ENCODE data around the gene GAB4.

Gene GAB4

DNA sequence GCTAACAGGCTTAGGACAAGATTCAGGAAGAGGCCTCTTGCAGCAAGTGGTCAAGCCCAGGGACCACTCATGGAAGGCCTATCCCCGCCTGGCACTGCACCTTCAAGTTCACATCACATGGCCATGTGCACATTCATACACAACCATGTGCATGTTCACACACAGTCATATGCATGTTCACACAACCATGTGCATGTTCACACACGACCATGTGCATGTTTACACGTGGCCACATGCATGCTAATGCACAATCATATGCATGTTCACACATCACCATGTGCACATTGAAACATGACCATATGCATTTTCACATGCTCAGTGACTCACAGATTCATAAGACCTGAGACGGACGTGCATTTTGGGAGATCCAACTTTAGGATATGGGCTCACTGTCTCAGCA, 48.0 kb upstream of the GAB4 start:
- H3K9me3 ChIP-seq (ENCODE audit: control insufficient read depth, insufficient read depth, low read depth, low read length): no peaks in the 10 kb centered on the region
- ChIA-PET CTCF (interaction anchor here (3.3 kb wide), 1 partner anchor 139 kb away, joined by 106 read pairs; no protein-coding TSS in a partner anchor), POLR2A (no interaction called here)
- no peak overlapping the region for H3K27ac ChIP-seq (ENCODE audit: extremely low read depth, low read depth, low read length)
- H3K4me3 ChIP-seq (ENCODE audit: low read depth, low read length): no peak overlapping the region
- H3K36me3 ChIP-seq (ENCODE audit: control insufficient read depth in 2 of 2, insufficient read depth in 1 of 2, low read length in 2 of 2): peaks cover 0 to 14% of the 10 kb centered on the region in 2 experiments; a peak in 2 of 3 replicates
- no peak for TF ChIP-seq ZIC2 (tag by site-specific recombination; IDR thresholded peaks at IDR 0.05)
- no peak for TF ChIP-seq ZBTB1 (tag by site-specific recombination; IDR thresholded peaks at IDR 0.05)
- TF ChIP-seq, protein P1, sequence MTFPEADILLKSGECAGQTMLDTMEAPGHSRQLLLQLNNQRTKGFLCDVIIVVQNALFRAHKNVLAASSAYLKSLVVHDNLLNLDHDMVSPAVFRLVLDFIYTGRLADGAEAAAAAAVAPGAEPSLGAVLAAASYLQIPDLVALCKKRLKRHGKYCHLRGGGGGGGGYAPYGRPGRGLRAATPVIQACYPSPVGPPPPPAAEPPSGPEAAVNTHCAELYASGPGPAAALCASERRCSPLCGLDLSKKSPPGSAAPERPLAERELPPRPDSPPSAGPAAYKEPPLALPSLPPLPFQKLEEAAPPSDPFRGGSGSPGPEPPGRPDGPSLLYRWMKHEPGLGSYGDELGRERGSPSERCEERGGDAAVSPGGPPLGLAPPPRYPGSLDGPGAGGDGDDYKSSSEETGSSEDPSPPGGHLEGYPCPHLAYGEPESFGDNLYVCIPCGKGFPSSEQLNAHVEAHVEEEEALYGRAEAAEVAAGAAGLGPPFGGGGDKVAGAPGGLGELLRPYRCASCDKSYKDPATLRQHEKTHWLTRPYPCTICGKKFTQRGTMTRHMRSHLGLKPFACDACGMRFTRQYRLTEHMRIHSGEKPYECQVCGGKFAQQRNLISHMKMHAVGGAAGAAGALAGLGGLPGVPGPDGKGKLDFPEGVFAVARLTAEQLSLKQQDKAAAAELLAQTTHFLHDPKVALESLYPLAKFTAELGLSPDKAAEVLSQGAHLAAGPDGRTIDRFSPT (tag by site-specific recombination; IDR thresholded peaks at IDR 0.05): no peak
- TF ChIP-seq, protein P2, sequence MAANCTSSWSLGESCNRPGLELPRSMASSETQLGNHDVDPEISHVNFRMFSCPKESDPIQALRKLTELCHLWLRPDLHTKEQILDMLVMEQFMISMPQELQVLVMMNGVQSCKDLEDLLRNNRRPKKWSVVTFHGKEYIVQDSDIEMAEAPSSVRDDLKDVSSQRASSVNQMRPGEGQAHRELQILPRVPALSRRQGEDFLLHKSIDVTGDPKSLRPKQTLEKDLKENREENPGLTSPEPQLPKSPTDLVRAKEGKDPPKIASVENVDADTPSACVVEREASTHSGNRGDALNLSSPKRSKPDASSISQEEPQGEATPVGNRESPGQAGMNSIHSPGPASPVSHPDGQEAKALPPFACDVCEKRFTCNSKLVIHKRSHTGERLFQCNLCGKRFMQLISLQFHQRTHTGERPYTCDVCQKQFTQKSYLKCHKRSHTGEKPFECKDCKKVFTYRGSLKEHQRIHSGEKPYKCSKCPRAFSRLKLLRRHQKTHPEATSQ (tag by site-specific recombination; IDR thresholded peaks at IDR 0.05): no peak
- TF ChIP-seq KLF7 (tag by site-specific recombination; IDR thresholded peaks at IDR 0.05; ENCODE audit: borderline replicate concordance): no peak
- H3K4me1 ChIP-seq (ENCODE audit: control insufficient read depth, insufficient read depth, low read length): no peaks in the 10 kb centered on the region

DNA sequence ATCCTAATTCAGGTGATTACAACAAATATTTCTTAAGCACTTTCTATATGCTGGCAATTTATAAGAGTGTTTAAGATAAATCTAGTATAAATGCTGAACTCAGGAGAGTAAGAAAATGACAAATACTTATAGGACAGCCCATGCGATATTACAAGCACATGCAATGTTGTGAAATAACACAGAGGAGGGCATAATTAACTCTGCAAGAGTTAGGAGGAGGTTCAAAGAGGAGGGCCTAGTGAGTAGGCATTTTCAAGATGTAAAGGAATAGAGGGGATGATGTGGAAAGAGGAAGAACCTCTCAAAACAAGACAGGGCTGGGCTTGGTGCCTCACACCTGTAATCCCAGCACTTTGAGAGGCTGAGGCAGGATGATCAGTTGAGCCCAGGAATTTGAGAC, 39.6 kb upstream of the GAB4 start:
- ChIA-PET CTCF (interaction anchor here (1.5 to 2.7 kb wide), 2 partner anchors 10 to 11 kb away, joined by 5 to 17 read pairs; no protein-coding TSS in a partner anchor), POLR2A (no interaction called here)
- Histone ChIP-seq H3K4me3 (ENCODE audit: low read depth, low read length) (no peak overlapping the region), H3K36me3 (ENCODE audit: control insufficient read depth in 2 of 2, insufficient read depth in 1 of 2, low read length in 2 of 2) (peaks cover 0 to 13% of the 10 kb centered on the region in 2 experiments; a peak in 2 of 3 replicates), H3K4me1 (ENCODE audit: control insufficient read depth, insufficient read depth, low read length) (no peaks in the 10 kb centered on the region), H3K9me3 (ENCODE audit: control insufficient read depth, insufficient read depth, low read depth, low read length) (no peaks in the 10 kb centered on the region), H3K27ac (ENCODE audit: extremely low read depth, low read depth, low read length) (no peak overlapping the region)
- TF ChIP-seq, protein P3, sequence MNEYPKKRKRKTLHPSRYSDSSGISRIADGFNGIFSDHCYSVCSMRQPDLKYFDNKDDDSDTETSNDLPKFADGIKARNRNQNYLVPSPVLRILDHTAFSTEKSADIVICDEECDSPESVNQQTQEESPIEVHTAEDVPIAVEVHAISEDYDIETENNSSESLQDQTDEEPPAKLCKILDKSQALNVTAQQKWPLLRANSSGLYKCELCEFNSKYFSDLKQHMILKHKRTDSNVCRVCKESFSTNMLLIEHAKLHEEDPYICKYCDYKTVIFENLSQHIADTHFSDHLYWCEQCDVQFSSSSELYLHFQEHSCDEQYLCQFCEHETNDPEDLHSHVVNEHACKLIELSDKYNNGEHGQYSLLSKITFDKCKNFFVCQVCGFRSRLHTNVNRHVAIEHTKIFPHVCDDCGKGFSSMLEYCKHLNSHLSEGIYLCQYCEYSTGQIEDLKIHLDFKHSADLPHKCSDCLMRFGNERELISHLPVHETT (tag by site-specific recombination; IDR thresholded peaks at IDR 0.05): no peak
- TF ChIP-seq, protein P4, sequence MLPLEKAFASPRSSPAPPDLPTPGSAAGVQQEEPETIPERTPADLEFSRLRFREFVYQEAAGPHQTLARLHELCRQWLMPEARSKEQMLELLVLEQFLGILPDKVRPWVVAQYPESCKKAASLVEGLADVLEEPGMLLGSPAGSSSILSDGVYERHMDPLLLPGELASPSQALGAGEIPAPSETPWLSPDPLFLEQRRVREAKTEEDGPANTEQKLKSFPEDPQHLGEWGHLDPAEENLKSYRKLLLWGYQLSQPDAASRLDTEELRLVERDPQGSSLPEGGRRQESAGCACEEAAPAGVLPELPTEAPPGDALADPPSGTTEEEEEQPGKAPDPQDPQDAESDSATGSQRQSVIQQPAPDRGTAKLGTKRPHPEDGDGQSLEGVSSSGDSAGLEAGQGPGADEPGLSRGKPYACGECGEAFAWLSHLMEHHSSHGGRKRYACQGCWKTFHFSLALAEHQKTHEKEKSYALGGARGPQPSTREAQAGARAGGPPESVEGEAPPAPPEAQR (tag by site-specific recombination; IDR thresholded peaks at IDR 0.05): no peak
- no peak for TF ChIP-seq ZNF138 (tag by site-specific recombination; IDR thresholded peaks at IDR 0.05; ENCODE audit: borderline replicate concordance)
- TF ChIP-seq, protein P5, sequence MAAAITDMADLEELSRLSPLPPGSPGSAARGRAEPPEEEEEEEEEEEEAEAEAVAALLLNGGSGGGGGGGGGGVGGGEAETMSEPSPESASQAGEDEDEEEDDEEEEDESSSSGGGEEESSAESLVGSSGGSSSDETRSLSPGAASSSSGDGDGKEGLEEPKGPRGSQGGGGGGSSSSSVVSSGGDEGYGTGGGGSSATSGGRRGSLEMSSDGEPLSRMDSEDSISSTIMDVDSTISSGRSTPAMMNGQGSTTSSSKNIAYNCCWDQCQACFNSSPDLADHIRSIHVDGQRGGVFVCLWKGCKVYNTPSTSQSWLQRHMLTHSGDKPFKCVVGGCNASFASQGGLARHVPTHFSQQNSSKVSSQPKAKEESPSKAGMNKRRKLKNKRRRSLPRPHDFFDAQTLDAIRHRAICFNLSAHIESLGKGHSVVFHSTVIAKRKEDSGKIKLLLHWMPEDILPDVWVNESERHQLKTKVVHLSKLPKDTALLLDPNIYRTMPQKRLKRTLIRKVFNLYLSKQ (tag by site-specific recombination; IDR thresholded peaks at IDR 0.05; ENCODE audit: borderline replicate concordance): no peak
- TF ChIP-seq, protein P6, sequence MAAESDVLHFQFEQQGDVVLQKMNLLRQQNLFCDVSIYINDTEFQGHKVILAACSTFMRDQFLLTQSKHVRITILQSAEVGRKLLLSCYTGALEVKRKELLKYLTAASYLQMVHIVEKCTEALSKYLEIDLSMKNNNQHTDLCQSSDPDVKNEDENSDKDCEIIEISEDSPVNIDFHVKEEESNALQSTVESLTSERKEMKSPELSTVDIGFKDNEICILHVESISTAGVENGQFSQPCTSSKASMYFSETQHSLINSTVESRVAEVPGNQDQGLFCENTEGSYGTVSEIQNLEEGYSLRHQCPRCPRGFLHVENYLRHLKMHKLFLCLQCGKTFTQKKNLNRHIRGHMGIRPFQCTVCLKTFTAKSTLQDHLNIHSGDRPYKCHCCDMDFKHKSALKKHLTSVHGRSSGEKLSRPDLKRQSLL (tag by site-specific recombination; IDR thresholded peaks at IDR 0.05): no peak
- no peak for TF ChIP-seq ZNF324 (tag by site-specific recombination; IDR thresholded peaks at IDR 0.05)
- no peak for TF ChIP-seq ZNF76 (tag by site-specific recombination; IDR thresholded peaks at IDR 0.05; ENCODE audit: borderline replicate concordance, low read depth)
- TF ChIP-seq ZNF560 (tag by site-specific recombination; IDR thresholded peaks at IDR 0.05; ENCODE audit: borderline replicate concordance): no peak
- no peak for TF ChIP-seq ZNF335 (tag by site-specific recombination; conservative IDR thresholded peaks at IDR 0.05)
- no peak for TF ChIP-seq ZNF707 (tag by site-specific recombination; IDR thresholded peaks at IDR 0.05)
- no peak for TF ChIP-seq REPIN1 (tag by site-specific recombination; IDR thresholded peaks at IDR 0.05; ENCODE audit: low read depth)
- no peak for TF ChIP-seq ZNF248 (tag by site-specific recombination; IDR thresholded peaks at IDR 0.05)
- no peak for TF ChIP-seq ZNF610 (tag by site-specific recombination; IDR thresholded peaks at IDR 0.05; ENCODE audit: borderline replicate concordance)
- no peak for TF ChIP-seq SALL2 (tag by site-specific recombination; IDR thresholded peaks at IDR 0.05; ENCODE audit: borderline replicate concordance)
- TF ChIP-seq ZNF132 (tag by site-specific recombination; IDR thresholded peaks at IDR 0.05; ENCODE audit: borderline replicate concordance): no peak
- TF ChIP-seq, protein P7, sequence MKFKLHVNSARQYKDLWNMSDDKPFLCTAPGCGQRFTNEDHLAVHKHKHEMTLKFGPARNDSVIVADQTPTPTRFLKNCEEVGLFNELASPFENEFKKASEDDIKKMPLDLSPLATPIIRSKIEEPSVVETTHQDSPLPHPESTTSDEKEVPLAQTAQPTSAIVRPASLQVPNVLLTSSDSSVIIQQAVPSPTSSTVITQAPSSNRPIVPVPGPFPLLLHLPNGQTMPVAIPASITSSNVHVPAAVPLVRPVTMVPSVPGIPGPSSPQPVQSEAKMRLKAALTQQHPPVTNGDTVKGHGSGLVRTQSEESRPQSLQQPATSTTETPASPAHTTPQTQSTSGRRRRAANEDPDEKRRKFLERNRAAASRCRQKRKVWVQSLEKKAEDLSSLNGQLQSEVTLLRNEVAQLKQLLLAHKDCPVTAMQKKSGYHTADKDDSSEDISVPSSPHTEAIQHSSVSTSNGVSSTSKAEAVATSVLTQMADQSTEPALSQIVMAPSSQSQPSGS (tag by site-specific recombination; IDR thresholded peaks at IDR 0.05; ENCODE audit: low read depth): no peak
- TF ChIP-seq ZNF311 (tag by site-specific recombination; IDR thresholded peaks at IDR 0.05; ENCODE audit: borderline replicate concordance): no peak
